ENCODE results near the gene JADE1. TPM values are rescaled to one million over a fixed set of nuclear protein-coding genes. Genes with fewer than 3 reads are reported as not detected.

The JADE1 gene
- polyA plus RNA-seq, 1 of the 3 experiments (the other 2 are of a cell fraction) = 9.1 TPM

GRCh38 chr4:128831531-128832242 lies 22.2 kb downstream of the JADE1 start:
- Histone ChIP-seq H3K27me3 (ENCODE audit: insufficient read depth) (no peaks in the 10 kb centered on the region), H3F3A (replicated peaks; ENCODE audit: insufficient read depth) (no peaks in the 10 kb centered on the region), H2AFZ (ENCODE audit: low read depth) (no peak overlapping the region), H3K27ac (ENCODE audit: low read depth in 2 of 2, low read length in 1 of 2) (peak overlapping the region; percentile 18 to 48; a peak in 2 of 4 replicates), H3K9ac (no peak overlapping the region), H3K4me3 (ENCODE audit: low read depth in 2 of 2, low read length in 1 of 2) (no peak overlapping the region), H3K4me1 (ENCODE audit: control insufficient read depth in 1 of 2, insufficient read depth in 2 of 2, low read depth in 1 of 2, low read length in 1 of 2) (peaks cover 20 to 26% of the 10 kb centered on the region in 2 experiments; a peak in 3 of 4 replicates), H3K9me2 (no peaks in the 10 kb centered on the region), H3K9me3 (no peaks in the 10 kb centered on the region), H3K36me3 (replicated peaks in 1 of 2; ENCODE audit: control insufficient read depth in 1 of 2, insufficient read depth in 2 of 2, low read length in 1 of 2) (peaks cover 14 to 24% of the 10 kb centered on the region in 2 experiments), H4K20me1 (ENCODE audit: insufficient read depth) (no peaks in the 10 kb centered on the region), H3K4me2 (peak overlapping the region; percentile 16; the same call in 1 of the 2 replicates), H3K79me2 (ENCODE audit: insufficient read depth) (peaks cover 96% of the 10 kb centered on the region)
- 66% methylated on average over 8 of the region's 8 CpGs for WGBS (ENCODE audit: low lambda C conversion rate)
- no peak for TF ChIP-seq NFIC (IDR thresholded peaks at IDR 0.05; ENCODE audit: borderline replicate concordance)
- POLR2A ChIA-PET = no interaction called here
- CTCF ChIA-PET = interaction anchor here (1.0 kb wide), 1 partner anchor 31 kb away, joined by 4 read pairs; no protein-coding TSS in a partner anchor
- peak; percentile 32 for DNase-seq

- no peaks in the 10 kb centered on the region for H3F3A ChIP-seq (replicated peaks; ENCODE audit: insufficient read depth)
- H3K79me2 ChIP-seq (ENCODE audit: insufficient read depth) = peaks cover 96% of the 10 kb centered on the region
- H3K36me3 ChIP-seq (replicated peaks in 1 of 2; ENCODE audit: control insufficient read depth in 1 of 2, insufficient read depth in 2 of 2, low read length in 1 of 2) = peaks cover 14 to 29% of the 10 kb centered on the region in 2 experiments
- no peaks in the 10 kb centered on the region for H4K20me1 ChIP-seq (ENCODE audit: insufficient read depth)
- peak overlapping the region in 1 of 2 experiments; percentile 11; a peak in 1 of 4 replicates for H3K27ac ChIP-seq (ENCODE audit: low read depth in 2 of 2, low read length in 1 of 2)
- H3K4me1 ChIP-seq (ENCODE audit: control insufficient read depth in 1 of 2, insufficient read depth in 2 of 2, low read depth in 1 of 2, low read length in 1 of 2) = peaks cover 16 to 26% of the 10 kb centered on the region in 2 experiments; a peak in 3 of 4 replicates
- H3K4me2 ChIP-seq = no peak overlapping the region
- H3K27me3 ChIP-seq (ENCODE audit: insufficient read depth) = no peaks in the 10 kb centered on the region
- H3K4me3 ChIP-seq (ENCODE audit: low read depth in 2 of 2, low read length in 1 of 2) = no peak overlapping the region
- H3K9ac ChIP-seq = no peak overlapping the region
- CTCF ChIA-PET = interaction anchor here (1.0 kb wide), 1 partner anchor 31 kb away, joined by 4 read pairs; no protein-coding TSS in a partner anchor
- DNase-seq = no peak
- no peak overlapping the region for H2AFZ ChIP-seq (ENCODE audit: low read depth)
- POLR2A ChIA-PET = no interaction called here
- TF ChIP-seq POLR2AphosphoS5 (IDR thresholded peaks at IDR 0.05; ENCODE audit: low read depth, low read length) (no peak), JUND (IDR thresholded peaks at IDR 0.05) (no peak), NRF1 (IDR thresholded peaks at IDR 0.05; ENCODE audit: low read depth, low read length) (no peak), EZH2phosphoT487 (IDR thresholded peaks at IDR 0.05; ENCODE audit: borderline replicate concordance, low read depth) (no peak)
- H3K9me2 ChIP-seq = no peaks in the 10 kb centered on the region
- H3K9me3 ChIP-seq = no peaks in the 10 kb centered on the region
- 92% methylated on average over 2 of the region's 2 CpGs for WGBS (ENCODE audit: low lambda C conversion rate)
These were observed 22.7 kb downstream of the JADE1 start for GRCh38 chr4:128832243-128832625.

- Histone ChIP-seq H4K20me1 (ENCODE audit: insufficient read depth) (no peaks in the 10 kb centered on the region), H3K9me3 (no peaks in the 10 kb centered on the region), H3F3A (replicated peaks; ENCODE audit: insufficient read depth) (no peaks in the 10 kb centered on the region), H3K9ac (no peak overlapping the region), H3K4me1 (ENCODE audit: control insufficient read depth in 1 of 2, insufficient read depth in 2 of 2, low read depth in 1 of 2, low read length in 1 of 2) (peaks cover 14 to 24% of the 10 kb centered on the region in 2 experiments; a peak in 3 of 4 replicates), H3K36me3 (replicated peaks in 1 of 2; ENCODE audit: control insufficient read depth in 1 of 2, insufficient read depth in 2 of 2, low read length in 1 of 2) (peaks cover 15 to 42% of the 10 kb centered on the region in 2 experiments), H3K4me2 (no peak overlapping the region), H3K4me3 (ENCODE audit: low read depth in 2 of 2, low read length in 1 of 2) (no peak overlapping the region), H2AFZ (ENCODE audit: low read depth) (no peak overlapping the region), H3K27me3 (ENCODE audit: insufficient read depth) (no peaks in the 10 kb centered on the region), H3K79me2 (ENCODE audit: insufficient read depth) (peaks cover 96% of the 10 kb centered on the region), H3K27ac (ENCODE audit: low read depth in 2 of 2, low read length in 1 of 2) (no peak overlapping the region; a peak in 1 of 4 replicates), H3K9me2 (no peaks in the 10 kb centered on the region)
- ChIA-PET POLR2A (no interaction called here), CTCF (interaction anchor here (1.1 kb wide), 1 partner anchor 382 kb away, joined by 3 read pairs; no protein-coding TSS in a partner anchor)
- DNase-seq = no peak
- TF ChIP-seq RAD21 (IDR thresholded peaks at IDR 0.05; ENCODE audit: low read length) (no peak), MAX (IDR thresholded peaks at IDR 0.05; ENCODE audit: low read depth) (no peak), CHD2 (IDR thresholded peaks at IDR 0.05; ENCODE audit: low read length, partially characterized antibody) (no peak), GATA2 (CRISPR knock-in tag; IDR thresholded peaks at IDR 0.05) (no peak), YY1 (IDR thresholded peaks at IDR 0.05; ENCODE audit: low read depth) (no peak), MXI1 (IDR thresholded peaks at IDR 0.05; ENCODE audit: low read depth, low read length) (no peak), FOXJ3 (CRISPR knock-in tag; IDR thresholded peaks at IDR 0.05) (no peak), EP300 (IDR thresholded peaks at IDR 0.05; ENCODE audit: borderline replicate concordance in 1 of 2, low read depth in 1 of 2, low read length in 1 of 2) (no peak), MEF2A (IDR thresholded peaks at IDR 0.05; ENCODE audit: borderline replicate concordance, low read depth) (no peak), USF2 (IDR thresholded peaks at IDR 0.05; ENCODE audit: borderline replicate concordance, low read depth, low read length) (no peak), RCOR1 (IDR thresholded peaks at IDR 0.05; ENCODE audit: low read length) (no peak)
- 93% methylated on average over 2 of the region's 8 CpGs for WGBS (ENCODE audit: low lambda C conversion rate)
These were observed 26.2 kb downstream of the JADE1 start for GRCh38 chr4:128835498-128836222.

All from SK-N-SH (cell line).